Measurements from ENCODE around the gene NXPH1. TPM values are rescaled to one million over a fixed set of nuclear protein-coding genes. Genes with fewer than 3 reads are reported as not detected.

Gene NXPH1
- total RNA-seq, 2 donors from 2014 or later = not detected

DNA sequence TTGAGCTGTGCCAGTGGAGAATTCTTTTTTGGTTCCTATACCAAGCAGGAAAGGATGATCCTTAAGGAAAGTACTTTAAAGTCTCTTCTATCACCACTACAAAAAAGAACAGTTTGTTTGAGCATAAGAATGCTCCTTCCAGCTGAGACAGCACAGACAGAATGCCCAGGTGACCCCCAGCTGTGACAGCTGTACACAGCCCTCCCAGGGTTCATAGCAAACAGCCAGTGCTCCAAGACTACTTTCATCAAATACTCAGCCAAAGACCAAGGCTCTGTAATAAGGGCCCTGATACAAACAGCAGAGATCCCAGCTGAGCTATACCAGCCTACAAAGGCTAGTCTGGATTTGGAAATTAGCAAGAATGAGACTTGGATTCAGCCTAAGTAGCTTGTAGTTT, 65.7 kb downstream of the NXPH1 start:
- no peak for ATAC-seq
- no peak for DNase-seq (ENCODE audit: low spot score)
- Mint-ChIP-seq H3K4me3 (no peak overlapping the region), H3K27me3 (no peaks in the 10 kb centered on the region), H3K36me3 (no peaks in the 10 kb centered on the region), H3K27ac (no peak overlapping the region), H3K4me1 (ENCODE audit: low read depth in 2 of 2) (no peaks in the 10 kb centered on the region), H3K9me3 (peaks cover 8% of the 10 kb centered on the region)

DNA sequence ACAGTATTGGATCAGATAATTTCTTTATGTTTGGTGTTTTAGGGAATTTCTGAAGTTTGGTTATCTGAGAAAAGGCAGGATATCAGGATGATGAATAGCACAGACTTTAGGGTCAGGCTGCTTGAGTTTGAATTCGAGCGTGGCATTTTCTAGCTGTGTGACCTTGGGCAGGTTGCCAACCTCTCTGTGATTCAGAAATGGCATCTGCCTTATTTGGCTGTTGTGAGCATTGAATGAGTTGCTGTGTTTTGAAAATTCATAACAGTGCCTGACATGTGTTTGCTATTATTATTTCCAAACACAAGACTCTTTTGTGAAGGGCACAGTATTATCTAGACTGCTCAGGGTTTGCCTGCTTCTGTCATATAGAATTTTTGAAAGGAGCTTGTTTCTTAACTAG, 66.9 kb downstream of the NXPH1 start:
- DNase-seq (ENCODE audit: low spot score) (no peak), ATAC-seq (no peak)
- Mint-ChIP-seq H3K4me1 (ENCODE audit: low read depth in 2 of 2) (no peaks in the 10 kb centered on the region), H3K36me3 (no peaks in the 10 kb centered on the region), H3K4me3 (no peak overlapping the region), H3K27ac (no peak overlapping the region), H3K9me3 (peaks cover 8% of the 10 kb centered on the region), H3K27me3 (no peaks in the 10 kb centered on the region)

DNA sequence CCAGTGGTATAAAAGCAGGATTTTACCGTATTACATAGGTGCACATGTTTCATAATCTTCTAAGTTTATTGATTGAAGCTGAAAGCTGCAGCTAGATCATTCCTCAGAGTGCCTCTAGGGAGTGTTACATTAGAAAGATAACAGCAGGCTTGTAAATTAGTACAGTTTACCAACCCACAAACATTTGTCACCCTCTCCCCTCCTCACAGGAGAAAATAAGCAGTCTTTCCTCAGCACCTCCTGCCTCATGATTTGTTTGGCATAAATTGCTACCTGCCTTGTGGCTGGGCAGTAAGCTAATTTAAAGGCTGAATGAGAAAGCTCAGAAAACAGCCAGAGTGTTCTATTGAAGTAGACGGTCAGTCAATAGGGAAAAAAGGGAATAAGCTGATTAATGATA, 74.2 kb downstream of the NXPH1 start:
- peaks cover 3 to 11% of the 10 kb centered on the region in 2 donors for H3K27me3 Mint-ChIP-seq
- H3K4me3 Mint-ChIP-seq = no peak overlapping the region
- no peak overlapping the region for H3K27ac Mint-ChIP-seq
- no peaks in the 10 kb centered on the region for H3K4me1 Mint-ChIP-seq (ENCODE audit: low read depth in 2 of 2)
- no peak for DNase-seq (ENCODE audit: low spot score)
- no peaks in the 10 kb centered on the region for H3K36me3 Mint-ChIP-seq
- ATAC-seq = no peak
- H3K9me3 Mint-ChIP-seq = peaks cover 3% of the 10 kb centered on the region

DNA sequence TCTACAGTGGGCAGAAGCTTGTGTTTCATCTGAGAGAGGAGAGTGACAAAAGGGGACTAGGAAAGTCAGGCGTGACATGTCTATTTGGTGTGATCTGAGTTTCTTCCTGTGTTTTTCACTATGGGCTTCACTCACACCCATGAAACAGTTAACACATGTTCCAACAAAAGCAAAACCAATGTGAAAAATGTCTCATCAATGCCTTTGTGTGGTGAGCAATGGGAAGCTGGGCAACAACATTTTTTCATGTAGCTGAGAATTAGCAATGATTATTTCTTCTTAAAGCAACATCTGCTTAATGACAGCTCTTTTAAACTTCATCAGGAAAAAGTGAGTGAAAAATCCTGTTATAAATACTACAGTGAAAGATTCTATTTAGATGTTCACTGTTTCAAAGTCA, 76.2 kb downstream of the NXPH1 start:
- H3K4me3 Mint-ChIP-seq = no peak overlapping the region
- no peak for ATAC-seq

DNA sequence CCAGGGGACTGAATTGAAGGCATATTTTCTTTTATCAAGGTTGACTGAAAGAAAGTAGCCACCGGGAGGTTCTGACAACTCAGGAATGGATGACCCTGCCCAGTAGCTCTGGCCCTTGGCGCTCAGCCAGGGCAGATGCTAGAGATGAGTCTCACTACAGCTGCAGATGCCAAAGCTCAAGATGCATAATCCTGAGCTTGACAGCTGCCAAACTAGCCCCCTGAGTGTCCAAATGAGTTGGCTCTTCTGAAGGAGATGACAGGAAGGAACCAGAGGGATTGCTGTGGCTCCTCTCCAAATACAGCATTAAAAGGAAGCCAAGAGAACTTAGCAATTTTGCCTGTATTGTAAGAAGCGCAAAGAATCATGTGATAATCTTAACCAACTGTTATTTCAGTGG, 78.4 kb downstream of the NXPH1 start:
- no peak for ATAC-seq
- Mint-ChIP-seq H3K36me3 (no peaks in the 10 kb centered on the region), H3K9me3 (no peaks in the 10 kb centered on the region)

More for the DNA sequence above, 76.2 kb downstream of the NXPH1 start:
- no peak overlapping the region for H3K27ac Mint-ChIP-seq
- no peaks in the 10 kb centered on the region for H3K36me3 Mint-ChIP-seq
- H3K27me3 Mint-ChIP-seq = peaks cover 3 to 11% of the 10 kb centered on the region in 2 donors
- H3K4me1 Mint-ChIP-seq (ENCODE audit: low read depth in 2 of 2) = no peaks in the 10 kb centered on the region
- peaks cover 3% of the 10 kb centered on the region for H3K9me3 Mint-ChIP-seq
- no peak for DNase-seq (ENCODE audit: low spot score)

DNA sequence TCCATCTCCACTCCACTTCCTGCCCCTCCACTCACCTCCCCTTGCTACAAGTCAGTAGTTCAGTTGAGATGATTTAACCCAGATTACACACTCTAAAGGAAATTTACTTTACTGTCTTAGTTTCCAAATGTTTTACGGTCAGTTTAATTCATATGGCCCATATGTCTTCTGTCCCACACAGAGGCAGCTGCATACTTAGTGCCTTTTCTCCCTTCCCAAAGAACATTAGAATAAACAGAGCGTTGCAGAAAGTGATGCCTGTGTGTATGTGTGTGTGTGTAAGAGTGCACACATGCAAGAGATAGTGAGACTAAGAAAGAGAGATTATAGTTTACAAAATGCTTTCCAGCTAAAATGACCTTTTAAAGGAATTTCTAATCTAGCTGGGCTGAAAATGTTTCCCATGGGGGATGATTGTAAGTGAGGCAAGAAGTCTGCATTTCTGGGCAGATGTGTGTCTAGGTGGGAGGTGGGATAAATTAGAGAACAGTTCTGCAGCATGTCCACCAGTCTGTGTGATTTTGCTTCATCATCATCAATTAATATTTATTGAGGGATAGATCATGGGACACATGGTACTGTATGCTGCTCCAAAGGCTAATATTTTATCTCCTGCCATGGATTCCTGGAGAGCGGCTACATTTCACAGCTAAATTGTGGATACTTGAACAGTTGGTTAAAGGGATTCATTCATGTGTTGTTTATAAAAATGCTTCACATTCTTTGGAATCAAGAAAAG, 81.5 kb downstream of the NXPH1 start:
- no peak overlapping the region for H3K27ac Mint-ChIP-seq
- no peaks in the 10 kb centered on the region for H3K9me3 Mint-ChIP-seq
- H3K36me3 Mint-ChIP-seq = no peaks in the 10 kb centered on the region
- no peaks in the 10 kb centered on the region for H3K27me3 Mint-ChIP-seq
- no peak overlapping the region for H3K4me3 Mint-ChIP-seq
- ATAC-seq = no peak
- DNase-seq (ENCODE audit: low spot score) = no peak
- H3K4me1 Mint-ChIP-seq (ENCODE audit: low read depth in 2 of 2) = no peaks in the 10 kb centered on the region

More for the DNA sequence above, 78.4 kb downstream of the NXPH1 start:
- Mint-ChIP-seq H3K4me3 (no peak overlapping the region), H3K27ac (no peak overlapping the region), H3K27me3 (peaks cover 0 to 3% of the 10 kb centered on the region in 2 donors), H3K4me1 (ENCODE audit: low read depth in 2 of 2) (no peaks in the 10 kb centered on the region)
- no peak for DNase-seq (ENCODE audit: low spot score)

DNA sequence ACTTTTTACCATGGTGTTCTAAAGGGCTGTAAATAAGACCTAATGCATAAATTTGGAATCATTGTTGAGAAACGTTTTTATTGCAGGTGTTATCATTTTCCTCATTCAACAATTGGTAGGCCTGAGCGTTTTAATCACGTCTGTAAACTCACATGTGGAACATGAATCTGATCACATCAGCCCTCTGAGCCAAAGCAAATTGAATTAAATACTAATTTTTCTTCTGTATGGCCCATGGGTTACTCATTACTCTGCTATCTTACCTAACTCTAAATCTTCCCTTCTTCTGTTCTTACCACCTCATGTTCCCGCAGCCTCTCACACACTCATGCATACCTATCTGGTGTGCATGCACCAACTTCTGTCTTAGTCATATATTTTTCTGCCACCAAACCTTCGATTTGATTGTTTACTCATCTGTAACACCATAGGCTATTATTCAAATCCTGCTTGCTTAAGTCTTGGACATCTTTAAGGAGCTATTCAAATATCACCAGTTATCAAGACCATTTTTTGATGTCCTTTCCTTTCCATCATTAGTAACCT, 82.3 kb downstream of the NXPH1 start:
- ATAC-seq (no peak), DNase-seq (ENCODE audit: low spot score) (no peak)
- Mint-ChIP-seq H3K27ac (no peak overlapping the region), H3K4me3 (no peak overlapping the region), H3K27me3 (no peaks in the 10 kb centered on the region), H3K9me3 (no peaks in the 10 kb centered on the region), H3K36me3 (no peaks in the 10 kb centered on the region), H3K4me1 (ENCODE audit: low read depth in 2 of 2) (no peaks in the 10 kb centered on the region)

DNA sequence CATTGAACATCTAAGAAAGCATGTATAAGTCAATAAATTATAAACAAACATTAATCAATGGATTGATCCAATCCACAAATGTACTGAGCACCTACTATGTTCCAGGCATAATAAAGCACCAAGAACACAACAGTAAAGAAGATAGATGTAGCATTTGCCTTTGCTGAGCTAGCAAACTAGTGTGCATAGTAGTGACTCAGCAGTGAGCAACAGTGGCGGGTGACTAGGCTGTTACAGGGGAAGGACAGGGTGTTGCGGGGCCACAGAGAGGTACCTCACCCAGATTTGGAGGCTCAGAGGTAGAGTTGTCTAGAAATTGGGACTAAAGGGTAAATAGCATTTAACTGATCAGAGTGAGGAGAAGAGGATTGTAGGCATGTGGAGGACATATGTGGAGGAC, 83.6 kb downstream of the NXPH1 start:
- no peak overlapping the region for H3K4me3 Mint-ChIP-seq
- no peaks in the 10 kb centered on the region for H3K27me3 Mint-ChIP-seq
- H3K9me3 Mint-ChIP-seq = peaks cover 3% of the 10 kb centered on the region
- no peak for DNase-seq (ENCODE audit: low spot score)
- no peaks in the 10 kb centered on the region for H3K36me3 Mint-ChIP-seq
- H3K4me1 Mint-ChIP-seq (ENCODE audit: low read depth in 2 of 2) = no peaks in the 10 kb centered on the region
- H3K27ac Mint-ChIP-seq = no peak overlapping the region
- ATAC-seq = no peak

DNA sequence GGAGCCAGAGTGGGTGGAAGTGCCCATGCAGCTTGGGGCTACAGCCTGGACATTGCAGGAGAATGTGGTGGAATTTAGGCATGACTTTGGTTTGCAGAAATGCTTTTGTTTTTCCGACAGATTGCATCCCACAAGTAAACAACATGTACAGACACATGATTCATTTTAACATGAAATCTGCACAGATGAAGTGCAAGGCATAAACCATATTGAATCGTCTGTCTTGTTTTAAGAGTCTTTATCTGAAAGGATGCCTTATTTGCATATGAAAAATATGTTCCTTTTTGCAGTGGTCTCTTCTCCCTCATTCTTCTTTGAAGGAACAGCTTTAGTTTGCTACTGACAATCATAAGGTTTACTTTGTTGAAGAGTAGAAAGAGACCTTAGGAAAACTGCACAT, 94.9 kb downstream of the NXPH1 start:
- no peaks in the 10 kb centered on the region for H3K27me3 Mint-ChIP-seq
- peaks cover 17% of the 10 kb centered on the region for H3K9me3 Mint-ChIP-seq
- H3K4me3 Mint-ChIP-seq = no peak overlapping the region
- no peaks in the 10 kb centered on the region for H3K4me1 Mint-ChIP-seq (ENCODE audit: low read depth in 2 of 2)
- ATAC-seq (no peak), DNase-seq (ENCODE audit: low spot score) (no peak)
- no peaks in the 10 kb centered on the region for H3K36me3 Mint-ChIP-seq
- no peak overlapping the region for H3K27ac Mint-ChIP-seq

DNA sequence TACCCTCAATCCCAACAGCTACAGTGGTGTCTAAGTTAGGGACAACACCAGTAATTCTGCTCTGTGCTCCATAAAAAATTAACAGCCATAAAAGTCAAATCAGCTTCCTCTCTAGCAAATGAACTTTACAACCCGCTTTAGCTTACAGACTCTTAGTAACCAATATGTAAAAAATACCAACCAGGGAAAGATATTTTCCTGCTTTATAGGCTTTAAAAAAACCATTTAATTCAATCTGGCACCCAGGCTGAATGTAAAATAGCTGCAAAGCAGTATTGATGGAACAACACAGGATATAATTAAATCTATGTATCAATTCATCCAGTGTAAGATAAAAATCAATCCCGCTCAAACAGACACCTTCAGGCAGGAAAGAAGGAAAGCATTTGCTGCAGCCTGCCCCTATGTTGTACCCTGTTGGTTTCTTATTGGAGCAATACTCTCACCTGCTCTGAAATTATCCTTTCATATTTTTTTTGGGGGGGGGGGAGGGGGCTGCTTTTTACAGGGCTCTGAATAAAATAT, 98.6 kb downstream of the NXPH1 start:
- no peak for DNase-seq (ENCODE audit: low spot score)
- no peaks in the 10 kb centered on the region for H3K27me3 Mint-ChIP-seq
- no peaks in the 10 kb centered on the region for H3K4me1 Mint-ChIP-seq (ENCODE audit: low read depth in 2 of 2)
- no peak overlapping the region for H3K27ac Mint-ChIP-seq
- no peak for ATAC-seq
- peaks cover 9% of the 10 kb centered on the region for H3K9me3 Mint-ChIP-seq
- H3K36me3 Mint-ChIP-seq = no peaks in the 10 kb centered on the region
- H3K4me3 Mint-ChIP-seq = no peak overlapping the region

DNA sequence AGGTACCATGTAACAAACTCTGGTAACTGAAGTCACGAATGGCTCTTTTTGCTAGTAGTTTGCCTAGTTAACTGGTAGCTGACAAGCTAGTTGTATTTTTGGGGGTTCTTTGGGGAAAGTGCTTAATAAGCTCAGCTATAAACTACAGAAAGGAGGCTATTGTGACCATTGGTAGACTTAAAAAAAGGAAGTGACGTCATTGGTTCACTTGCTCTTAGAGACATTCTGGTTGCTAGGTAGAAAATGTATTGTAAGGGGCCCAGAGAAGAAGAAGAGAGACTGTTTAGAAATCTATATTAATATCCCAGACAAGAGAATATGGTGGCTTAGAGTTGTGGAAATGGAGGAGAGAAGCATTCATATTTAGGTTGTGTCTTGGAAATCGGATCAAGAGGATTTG, 103.0 kb downstream of the NXPH1 start:
- no peak overlapping the region for H3K4me3 Mint-ChIP-seq
- H3K27me3 Mint-ChIP-seq = no peaks in the 10 kb centered on the region
- peaks cover 17% of the 10 kb centered on the region for H3K9me3 Mint-ChIP-seq
- ATAC-seq (no peak), DNase-seq (ENCODE audit: low spot score) (no peak)
- H3K4me1 Mint-ChIP-seq (ENCODE audit: low read depth in 2 of 2) = no peaks in the 10 kb centered on the region
- H3K27ac Mint-ChIP-seq = no peak overlapping the region
- no peaks in the 10 kb centered on the region for H3K36me3 Mint-ChIP-seq

DNA sequence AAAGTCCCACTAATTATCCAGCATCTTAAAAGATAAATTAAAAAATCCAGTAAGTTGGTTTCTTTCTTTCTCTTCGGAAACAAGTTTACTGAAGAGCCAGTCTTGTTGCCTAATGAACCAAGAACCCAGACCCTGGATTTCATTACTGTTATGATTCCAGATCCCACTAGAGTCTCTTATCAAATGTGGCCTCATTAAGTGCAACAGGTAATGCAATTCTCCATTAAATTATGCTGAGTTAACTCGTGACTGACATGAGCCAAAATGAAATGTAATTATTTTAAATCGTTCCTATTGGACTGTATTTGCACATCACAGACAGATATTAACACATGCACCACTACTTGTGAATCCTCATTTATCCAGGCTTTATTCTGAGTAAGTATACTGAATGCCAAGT, 115.6 kb downstream of the NXPH1 start:
- DNase-seq (ENCODE audit: low spot score) = no peak
- no peaks in the 10 kb centered on the region for H3K4me1 Mint-ChIP-seq (ENCODE audit: low read depth in 2 of 2)
- H3K27me3 Mint-ChIP-seq = no peaks in the 10 kb centered on the region
- ATAC-seq = no peak
- H3K4me3 Mint-ChIP-seq = no peak overlapping the region
- peaks cover 5% of the 10 kb centered on the region for H3K9me3 Mint-ChIP-seq
- H3K36me3 Mint-ChIP-seq = no peaks in the 10 kb centered on the region
- no peak overlapping the region for H3K27ac Mint-ChIP-seq

DNA sequence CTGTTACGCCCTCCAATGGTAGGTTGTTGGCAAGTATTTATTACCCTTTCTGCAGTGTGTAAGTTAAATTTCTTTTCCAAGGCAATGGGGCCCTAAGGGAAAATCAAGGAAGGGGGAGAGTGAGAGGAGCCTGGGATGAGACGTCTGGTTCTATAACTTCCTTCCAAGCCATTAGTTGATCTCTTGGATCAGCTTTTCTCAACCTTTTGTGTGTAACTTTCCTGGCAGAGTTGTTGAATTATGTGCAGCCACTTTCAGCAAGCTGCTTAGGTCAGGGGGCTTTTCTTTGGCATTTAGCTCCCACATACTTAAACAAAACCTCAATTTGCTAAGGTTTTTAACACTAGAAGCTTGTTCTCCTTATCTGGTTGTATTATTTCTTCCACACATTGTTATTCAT, 127.1 kb downstream of the NXPH1 start:
- Mint-ChIP-seq H3K27ac (no peak overlapping the region), H3K36me3 (no peaks in the 10 kb centered on the region), H3K4me1 (ENCODE audit: low read depth in 2 of 2) (no peaks in the 10 kb centered on the region), H3K27me3 (no peaks in the 10 kb centered on the region), H3K9me3 (no peaks in the 10 kb centered on the region), H3K4me3 (no peak overlapping the region)
- no peak for DNase-seq (ENCODE audit: low spot score)
- ATAC-seq = no peak

DNA sequence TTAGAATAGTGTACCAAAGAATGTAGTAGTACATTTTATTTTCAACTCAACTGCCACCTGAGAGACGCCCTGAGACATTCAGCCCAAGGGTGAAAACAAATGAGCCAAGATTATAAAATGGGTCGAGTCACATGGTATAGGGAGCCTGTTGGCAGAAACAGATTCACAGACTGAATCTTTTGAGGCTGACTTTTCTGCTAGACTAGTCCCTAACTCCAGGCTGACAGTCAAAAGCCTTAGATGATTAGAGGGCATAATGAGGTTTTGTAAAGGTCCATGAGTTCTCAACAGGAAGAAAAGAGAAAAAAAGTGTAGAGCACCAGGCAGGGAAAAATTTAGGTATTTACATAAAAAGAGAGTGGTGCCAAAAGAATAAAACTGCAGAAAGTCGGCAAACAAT, 128.0 kb downstream of the NXPH1 start:
- H3K9me3 Mint-ChIP-seq = no peaks in the 10 kb centered on the region
- ATAC-seq (no peak), DNase-seq (ENCODE audit: low spot score) (no peak)
- H3K27ac Mint-ChIP-seq = no peak overlapping the region
- no peaks in the 10 kb centered on the region for H3K27me3 Mint-ChIP-seq
- no peaks in the 10 kb centered on the region for H3K4me1 Mint-ChIP-seq (ENCODE audit: low read depth in 2 of 2)
- H3K4me3 Mint-ChIP-seq = no peak overlapping the region
- H3K36me3 Mint-ChIP-seq = no peaks in the 10 kb centered on the region

DNA sequence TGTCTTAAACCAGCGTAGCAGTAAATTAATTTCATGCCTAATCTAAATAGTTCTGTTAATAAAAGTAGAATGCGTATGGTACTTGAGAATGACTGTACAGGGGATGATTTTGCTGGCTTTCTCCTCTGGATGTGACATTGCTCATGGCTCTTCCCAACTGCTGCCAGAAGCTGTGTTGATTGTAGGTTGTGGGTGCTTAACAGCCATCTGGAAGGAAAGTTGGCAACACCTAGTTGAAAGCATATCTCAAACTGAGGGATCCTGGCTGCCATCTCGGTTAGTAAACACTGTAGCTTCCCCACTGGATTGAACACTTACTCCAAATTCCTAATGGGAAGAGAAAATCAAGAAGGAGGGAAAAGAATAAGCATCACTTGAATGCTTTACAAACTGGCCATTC, 130.9 kb downstream of the NXPH1 start:
- H3K27me3 Mint-ChIP-seq = no peaks in the 10 kb centered on the region
- no peak for ATAC-seq
- H3K27ac Mint-ChIP-seq = no peak overlapping the region
- DNase-seq (ENCODE audit: low spot score) = no peak
- no peaks in the 10 kb centered on the region for H3K4me1 Mint-ChIP-seq (ENCODE audit: low read depth in 2 of 2)
- H3K36me3 Mint-ChIP-seq = no peaks in the 10 kb centered on the region
- H3K9me3 Mint-ChIP-seq = no peaks in the 10 kb centered on the region
- H3K4me3 Mint-ChIP-seq = no peak overlapping the region

Data from natural killer cell treated with Interleukin-12 subunit alpha and Interleukin-12 subunit beta and Interleukin-15 and Interleukin-18, amount 100 ng/mL, for 72 hours (primary cell).